CD4-positive, CD25-positive, alpha-beta regulatory T cell (primary cell): Measurements from ENCODE around the gene TLCD1. TPM values are rescaled to one million over a fixed set of nuclear protein-coding genes. Genes with fewer than 3 reads are reported as not detected.

Source experiments
- ATAC-seq, 2 donors: fragments of 150-1000 bp; cut with Tn5 transposase; one replicate each; pipeline ENCODE4 v1.10.0; 2021; ENCODE audit warnings: low read depth in 2 of 2, moderate number of reproducible peaks in 2 of 2, moderate library complexity in 1 of 2
- DNase-seq, 3 donors: peaks; one replicate each; pipeline versions ENCODE4 v3.0.0 to v3.0.0-alpha.2; 2012 to 2022; ENCODE audit warnings: mixed read lengths in 1 of 3
- H3K27ac ChIP-seq: one replicate; pipeline ENCODE4 v1.7.0; 2013; ENCODE audit warnings: mild to moderate bottlenecking, low read length; ENCODE audit not compliant: insufficient read depth, poor library complexity, severe bottlenecking
- H3K27me3 ChIP-seq: one replicate; pipeline ENCODE4 v1.7.0; 2013; ENCODE audit warnings: low read length; ENCODE audit not compliant: control insufficient read depth, insufficient read depth
- H3K36me3 ChIP-seq: one replicate; pipeline ENCODE4 v1.7.0; 2013; ENCODE audit warnings: mild to moderate bottlenecking, low read length, moderate library complexity; ENCODE audit not compliant: control insufficient read depth, insufficient read depth
- H3K4me1 ChIP-seq: 2 replicates; pipeline ENCODE4 v1.7.0; 2013; ENCODE audit warnings: mild to moderate bottlenecking, low read length; ENCODE audit not compliant: insufficient read depth, control insufficient read depth, poor library complexity, severe bottlenecking
- H3K4me3 ChIP-seq: one replicate; pipeline ENCODE4 v1.7.0; 2013; ENCODE audit warnings: low read depth, mild to moderate bottlenecking, low read length, moderate library complexity
- H3K9me3 ChIP-seq, 2 experiments: 1 replicate in 1 of 2; 2 replicates in 1 of 2; pipeline ENCODE4 v1.7.0; 2013; ENCODE audit warnings: low read length in 2 of 2, mild to moderate bottlenecking in 1 of 2, moderate library complexity in 1 of 2; ENCODE audit not compliant: control insufficient read depth in 2 of 2
- H3K27ac Mint-ChIP-seq, 3 donors: one replicate each; pipeline ENCODE4 v1.8.0; 2020 to 2022; ENCODE audit warnings: mild to moderate bottlenecking in 3 of 3, mixed read lengths in 3 of 3, moderate library complexity in 2 of 3
- H3K27me3 Mint-ChIP-seq: one replicate; pipeline ENCODE4 v1.8.0; 2022; ENCODE audit warnings: mild to moderate bottlenecking, mixed read lengths
- H3K36me3 Mint-ChIP-seq: one replicate; pipeline ENCODE4 v1.8.0; 2020; ENCODE audit warnings: mixed read lengths
- H3K4me1 Mint-ChIP-seq, 4 donors: one replicate each; pipeline ENCODE4 v1.8.0; 2020 to 2022; ENCODE audit warnings: mixed read lengths in 4 of 4, mild to moderate bottlenecking in 1 of 4
- H3K4me3 Mint-ChIP-seq, 4 donors: one replicate each; pipeline ENCODE4 v1.8.0; 2020 to 2022; ENCODE audit warnings: mild to moderate bottlenecking in 4 of 4, mixed read lengths in 4 of 4, moderate library complexity in 3 of 4
- H3K9me3 Mint-ChIP-seq, 7 donors: one replicate each; pipeline ENCODE4 v1.8.0; 2020 to 2022; ENCODE audit warnings: mixed read lengths in 7 of 7, mild to moderate bottlenecking in 3 of 7, moderate library complexity in 2 of 7
- polyA plus RNA-seq, 4 donors: library from polyadenylated mRNA; unstranded; fragments of 300-500 nt; fragmentation: Illumina TruSeq; gene quantifications; one replicate each; pipeline ENCODE4 v1.2.3, GENCODE V29; 2021
- total RNA-seq: library from RNA; stranded (reverse); gene quantifications from one replicate; pipeline ENCODE4 v1.2.3, GENCODE V29; 2022

Gene TLCD1
- total and polyA plus RNA-seq, 5 donors from 2014 or later, result 1.3 TPM; not detected in 4

GRCh38 chr17:28759256-28759865 lies 33.3 kb upstream of the TLCD1 start:
- Histone ChIP-seq H3K36me3 (peaks cover 40% of the 10 kb centered on the region), H3K4me1 (no peaks in the 10 kb centered on the region), H3K9me3 (no peaks in the 10 kb centered on the region), H3K4me3 (no peak overlapping the region), H3K27me3 (no peaks in the 10 kb centered on the region), H3K27ac (no peak overlapping the region)
- H3K36me3 Mint-ChIP-seq, result peaks cover 15% of the 10 kb centered on the region
- DNase-seq, result no peak
- H3K4me3 Mint-ChIP-seq, result no peak overlapping the region
- no peak for ATAC-seq
- H3K9me3 Mint-ChIP-seq, result no peaks in the 10 kb centered on the region
- H3K27me3 Mint-ChIP-seq, result no peaks in the 10 kb centered on the region
- peak overlapping the region in 1 of 3 donors; percentile 62 for H3K27ac Mint-ChIP-seq
- peaks cover 4 to 8% (median 6%) of the 10 kb centered on the region in 4 donors for H3K4me1 Mint-ChIP-seq

GRCh38 chr17:28758411-28759121 lies 32.5 kb upstream of the TLCD1 start:
- no peaks in the 10 kb centered on the region for H3K4me1 ChIP-seq
- Mint-ChIP-seq H3K4me1 (peaks cover under 1 to 4% (median 3%) of the 10 kb centered on the region in 4 donors), H3K27me3 (no peaks in the 10 kb centered on the region), H3K36me3 (peaks cover 15% of the 10 kb centered on the region), H3K4me3 (no peak overlapping the region), H3K9me3 (no peaks in the 10 kb centered on the region), H3K27ac (peak overlapping the region in 1 of 3 donors; percentile 62)
- no peak for ATAC-seq
- peaks cover 40% of the 10 kb centered on the region for H3K36me3 ChIP-seq
- H3K4me3 ChIP-seq, result no peak overlapping the region
- no peak for DNase-seq
- H3K27me3 ChIP-seq, result no peaks in the 10 kb centered on the region
- no peaks in the 10 kb centered on the region for H3K9me3 ChIP-seq
- H3K27ac ChIP-seq, result no peak overlapping the region

DNA sequence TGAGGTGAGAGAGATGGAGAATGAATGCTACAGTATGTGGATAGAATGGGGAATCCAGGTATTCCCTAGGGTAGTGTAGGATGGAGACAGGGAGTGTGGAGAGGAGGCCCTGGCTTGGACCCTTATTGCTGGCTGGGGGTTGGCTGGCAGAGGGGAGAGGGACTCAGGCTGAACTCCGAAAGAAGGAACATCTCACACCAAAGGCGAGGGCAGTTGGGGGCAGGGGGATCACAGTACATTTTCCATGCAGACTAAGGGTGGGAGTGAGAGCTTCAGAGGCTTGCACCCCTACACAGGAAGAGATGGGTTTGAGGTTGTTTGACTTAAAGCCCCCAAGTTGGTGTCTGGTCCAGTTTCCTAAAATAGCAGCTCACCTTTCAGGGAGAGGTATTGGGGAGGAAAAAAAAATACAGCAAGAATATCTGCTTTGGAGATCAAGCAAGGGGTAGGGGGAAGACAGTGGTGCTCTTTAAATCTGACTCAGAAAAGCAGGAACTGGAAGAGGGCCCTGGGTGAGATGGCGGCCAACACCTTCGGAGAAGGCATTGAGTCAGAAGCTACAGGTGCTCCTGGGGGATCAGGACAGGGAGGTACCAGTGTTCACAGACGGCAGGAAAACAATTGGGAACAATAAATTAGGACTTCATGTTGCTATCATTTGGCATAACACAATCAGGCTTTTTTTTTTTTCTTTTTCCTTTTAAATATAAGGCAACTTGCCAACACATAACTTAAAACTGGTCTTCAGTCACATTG lies 30.2 kb upstream of the TLCD1 start:
- ATAC-seq, result no peak
- H3K27ac Mint-ChIP-seq, result peak overlapping the region in 2 of 3 donors; percentile 18 to 30
- H3K27me3 Mint-ChIP-seq, result no peaks in the 10 kb centered on the region

DNA sequence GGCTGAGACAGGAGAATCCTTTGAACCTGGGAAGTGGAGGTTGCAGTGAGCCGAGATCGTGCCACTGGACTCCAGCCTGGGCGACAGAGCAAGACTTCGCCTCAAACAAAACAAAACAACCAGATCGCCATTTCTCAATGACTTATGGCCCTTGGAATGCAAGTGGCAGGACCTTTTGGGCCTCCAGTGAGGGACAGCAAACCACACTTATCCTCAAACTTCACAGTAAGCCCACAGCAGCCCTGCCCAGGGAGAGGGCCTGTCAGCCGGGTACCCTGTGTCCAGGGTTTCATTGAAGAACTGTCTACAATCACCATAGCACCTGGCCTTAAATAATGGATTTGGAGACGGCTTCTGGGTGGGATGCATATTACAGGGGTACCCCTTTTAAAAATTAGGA lies 29.5 kb upstream of the TLCD1 start:
- no peak overlapping the region for H3K27ac ChIP-seq
- no peaks in the 10 kb centered on the region for H3K27me3 ChIP-seq
- Mint-ChIP-seq H3K4me3 (no peak overlapping the region), H3K27ac (no peak overlapping the region), H3K4me1 (peaks cover 0 to 4% (median under 1%) of the 10 kb centered on the region in 4 donors), H3K27me3 (no peaks in the 10 kb centered on the region), H3K36me3 (peaks cover 15% of the 10 kb centered on the region), H3K9me3 (no peaks in the 10 kb centered on the region)
- no peaks in the 10 kb centered on the region for H3K4me1 ChIP-seq
- DNase-seq (no peak), ATAC-seq (no peak)
- no peak overlapping the region for H3K4me3 ChIP-seq
- H3K9me3 ChIP-seq, result no peaks in the 10 kb centered on the region
- peaks cover 33% of the 10 kb centered on the region for H3K36me3 ChIP-seq

More for the DNA sequence above, 30.2 kb upstream of the TLCD1 start:
- Histone ChIP-seq H3K36me3 (peaks cover 38% of the 10 kb centered on the region), H3K27me3 (no peaks in the 10 kb centered on the region), H3K9me3 (no peaks in the 10 kb centered on the region), H3K4me3 (no peak overlapping the region), H3K4me1 (no peaks in the 10 kb centered on the region), H3K27ac (no peak overlapping the region)
- peaks cover 15% of the 10 kb centered on the region for H3K36me3 Mint-ChIP-seq
- H3K4me3 Mint-ChIP-seq, result no peak overlapping the region
- DNase-seq, result no peak
- H3K9me3 Mint-ChIP-seq, result no peaks in the 10 kb centered on the region
- H3K4me1 Mint-ChIP-seq, result peaks cover 0 to 4% (median 1%) of the 10 kb centered on the region in 4 donors

GRCh38 chr17:28751600-28752366 lies 25.8 kb upstream of the TLCD1 start:
- peaks cover 5% of the 10 kb centered on the region for H3K4me1 ChIP-seq
- no peak for ATAC-seq
- Mint-ChIP-seq H3K4me3 (no peak overlapping the region), H3K36me3 (no peaks in the 10 kb centered on the region), H3K4me1 (peaks cover 0 to 20% (median 4%) of the 10 kb centered on the region in 4 donors), H3K27me3 (no peaks in the 10 kb centered on the region), H3K9me3 (no peaks in the 10 kb centered on the region), H3K27ac (no peak overlapping the region)
- no peak overlapping the region for H3K27ac ChIP-seq
- no peaks in the 10 kb centered on the region for H3K9me3 ChIP-seq
- no peaks in the 10 kb centered on the region for H3K27me3 ChIP-seq
- H3K4me3 ChIP-seq, result no peak overlapping the region
- peaks cover 15% of the 10 kb centered on the region for H3K36me3 ChIP-seq
- no peak for DNase-seq

DNA sequence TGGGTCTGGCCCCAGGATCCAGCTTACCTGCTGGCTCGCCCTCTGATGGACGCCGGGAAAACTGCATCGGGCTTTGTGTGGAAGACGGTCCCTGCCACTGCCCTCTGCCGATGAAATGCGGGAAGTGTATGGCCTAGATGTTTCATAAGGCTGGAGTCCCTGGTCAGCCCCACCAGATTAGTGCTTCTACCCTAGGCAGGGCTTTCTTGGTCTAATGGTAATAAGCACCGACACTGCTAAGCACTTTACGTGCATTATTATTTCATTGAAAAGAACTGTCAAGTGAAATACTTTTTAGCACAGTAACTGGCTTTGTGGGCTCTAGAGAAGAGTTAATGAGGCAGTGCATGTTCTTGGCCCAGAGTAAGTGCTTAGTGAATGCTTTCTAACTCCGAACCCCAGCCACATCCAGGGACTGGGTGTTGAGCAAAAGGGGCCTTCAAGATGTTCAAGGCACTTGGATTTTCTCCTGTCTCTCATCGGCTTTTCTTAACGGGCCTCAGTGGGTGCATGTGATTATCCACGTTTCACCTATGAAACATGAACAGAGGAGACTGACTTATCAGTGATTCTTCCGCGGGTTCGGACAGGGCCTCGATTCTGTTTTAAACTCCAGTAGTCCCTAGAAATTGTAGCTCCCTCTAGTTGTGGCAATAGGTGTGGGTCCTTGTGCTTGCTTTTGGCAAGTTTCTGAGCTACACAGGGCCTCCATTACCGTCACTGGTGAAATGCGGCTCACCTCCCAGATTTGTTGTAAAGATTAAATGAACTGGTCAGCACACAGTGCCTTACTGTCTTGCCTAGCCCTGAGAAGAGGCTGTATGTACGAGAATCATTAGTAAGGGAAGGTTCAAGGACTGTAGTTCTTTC lies 24.4 kb upstream of the TLCD1 start:
- DNase-seq, result peak; percentile 83 to 90 (median 85)
- H3K4me3 Mint-ChIP-seq, result peak overlapping the region in 2 of 4 donors; percentile 67 to 88
- no peak overlapping the region for H3K4me3 ChIP-seq
- no peaks in the 10 kb centered on the region for H3K9me3 Mint-ChIP-seq
- H3K36me3 Mint-ChIP-seq, result no peaks in the 10 kb centered on the region
- no peaks in the 10 kb centered on the region for H3K27me3 Mint-ChIP-seq
- H3K36me3 ChIP-seq, result peaks cover 14% of the 10 kb centered on the region
- H3K27ac Mint-ChIP-seq, result peak overlapping the region in 1 of 3 donors; percentile 52
- H3K9me3 ChIP-seq, result no peaks in the 10 kb centered on the region
- peak overlapping the region; percentile 28 for H3K27ac ChIP-seq
- no peaks in the 10 kb centered on the region for H3K27me3 ChIP-seq
- peak; percentile 90 to 92 for ATAC-seq
- H3K4me1 Mint-ChIP-seq, result peaks cover 0 to 32% (median 4%) of the 10 kb centered on the region in 4 donors
- peaks cover 17% of the 10 kb centered on the region for H3K4me1 ChIP-seq
